AG10803 (cell line): ENCODE measurements around the gene UBQLN1.

ENCODE experiments used
- DNase-seq: peaks from one replicate; pipeline ENCODE4 v3.0.0; 2010; ENCODE audit warnings: low read depth
- H3K4me3 ChIP-seq: 2 replicates; pipeline ENCODE4 v1.5.1; 2011; ENCODE audit warnings: mild to moderate bottlenecking, low read length, control low read depth
- TF ChIP-seq, protein P1 (sequence below): conservative IDR thresholded peaks from 2 replicates; pipeline ENCODE4 v1.5.1; 2011; ENCODE audit warnings: mild to moderate bottlenecking, low read length, control low read depth, inconsistent platforms

Gene UBQLN1

DNA sequence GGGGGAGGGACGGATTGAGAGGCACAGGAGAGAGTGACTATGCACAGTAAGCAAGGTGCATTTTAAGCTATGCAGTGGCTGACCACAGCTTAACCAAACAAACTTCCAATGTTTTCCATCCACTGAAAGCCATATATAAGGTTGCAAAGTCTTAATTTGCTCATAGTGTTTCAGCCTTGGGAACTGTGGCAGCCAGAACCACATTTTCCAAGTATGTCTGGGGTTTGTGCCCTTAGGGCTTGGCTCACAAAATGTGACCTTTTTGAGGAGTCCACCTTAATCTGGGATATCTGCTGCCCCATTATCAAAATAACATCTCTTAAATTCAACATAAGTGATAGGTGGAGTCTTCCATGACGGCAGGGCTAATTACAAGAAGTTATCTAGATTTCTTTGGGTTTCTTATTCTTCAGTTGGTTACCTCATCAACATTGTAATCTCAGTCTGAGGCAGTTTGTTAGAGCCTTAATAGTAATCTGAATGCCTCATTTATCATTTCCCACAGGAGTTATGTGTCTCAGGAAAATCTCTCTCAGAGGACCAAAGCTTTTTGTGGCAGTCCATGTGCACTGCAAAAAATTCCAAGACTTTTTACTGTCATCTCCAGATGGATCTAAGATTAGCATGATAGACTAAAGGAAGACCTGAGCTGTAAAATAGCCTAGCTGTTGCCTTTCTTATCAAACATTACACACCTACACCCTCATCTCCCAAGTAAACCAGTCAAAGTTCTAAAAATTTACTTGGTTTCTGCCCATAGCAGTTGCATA lies 15.2 kb upstream of the UBQLN1 start:
- no peak for DNase-seq
- TF ChIP-seq, protein P1, sequence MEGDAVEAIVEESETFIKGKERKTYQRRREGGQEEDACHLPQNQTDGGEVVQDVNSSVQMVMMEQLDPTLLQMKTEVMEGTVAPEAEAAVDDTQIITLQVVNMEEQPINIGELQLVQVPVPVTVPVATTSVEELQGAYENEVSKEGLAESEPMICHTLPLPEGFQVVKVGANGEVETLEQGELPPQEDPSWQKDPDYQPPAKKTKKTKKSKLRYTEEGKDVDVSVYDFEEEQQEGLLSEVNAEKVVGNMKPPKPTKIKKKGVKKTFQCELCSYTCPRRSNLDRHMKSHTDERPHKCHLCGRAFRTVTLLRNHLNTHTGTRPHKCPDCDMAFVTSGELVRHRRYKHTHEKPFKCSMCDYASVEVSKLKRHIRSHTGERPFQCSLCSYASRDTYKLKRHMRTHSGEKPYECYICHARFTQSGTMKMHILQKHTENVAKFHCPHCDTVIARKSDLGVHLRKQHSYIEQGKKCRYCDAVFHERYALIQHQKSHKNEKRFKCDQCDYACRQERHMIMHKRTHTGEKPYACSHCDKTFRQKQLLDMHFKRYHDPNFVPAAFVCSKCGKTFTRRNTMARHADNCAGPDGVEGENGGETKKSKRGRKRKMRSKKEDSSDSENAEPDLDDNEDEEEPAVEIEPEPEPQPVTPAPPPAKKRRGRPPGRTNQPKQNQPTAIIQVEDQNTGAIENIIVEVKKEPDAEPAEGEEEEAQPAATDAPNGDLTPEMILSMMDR: no peak
- no peak overlapping the region for H3K4me3 ChIP-seq

GRCh38 chr9:83721509-83721908 lies 13.8 kb upstream of the UBQLN1 start:
- no peak for DNase-seq
- TF ChIP-seq, protein P1: no peak
- no peak overlapping the region for H3K4me3 ChIP-seq

DNA sequence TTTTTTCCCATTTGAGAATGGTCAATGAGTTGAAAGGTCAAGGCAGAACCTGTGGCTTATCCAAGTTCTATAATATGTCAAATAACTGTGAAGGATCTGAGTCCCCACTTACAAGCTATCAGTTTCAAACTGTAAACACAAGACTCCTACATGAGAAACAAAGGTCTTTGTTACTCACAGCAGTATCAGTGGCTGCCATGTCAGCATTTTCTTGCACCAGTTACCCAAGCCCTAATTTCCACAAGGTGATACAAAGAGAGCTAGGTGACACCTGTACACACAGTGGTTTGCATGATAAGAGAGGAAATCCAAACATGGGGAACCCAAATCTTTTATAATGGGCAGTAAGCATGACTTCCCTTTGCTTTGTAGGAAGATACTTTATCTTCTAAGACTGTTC lies 8.0 kb upstream of the UBQLN1 start:
- no peak for DNase-seq
- H3K4me3 ChIP-seq: no peak overlapping the region
- TF ChIP-seq, protein P1: no peak

DNA sequence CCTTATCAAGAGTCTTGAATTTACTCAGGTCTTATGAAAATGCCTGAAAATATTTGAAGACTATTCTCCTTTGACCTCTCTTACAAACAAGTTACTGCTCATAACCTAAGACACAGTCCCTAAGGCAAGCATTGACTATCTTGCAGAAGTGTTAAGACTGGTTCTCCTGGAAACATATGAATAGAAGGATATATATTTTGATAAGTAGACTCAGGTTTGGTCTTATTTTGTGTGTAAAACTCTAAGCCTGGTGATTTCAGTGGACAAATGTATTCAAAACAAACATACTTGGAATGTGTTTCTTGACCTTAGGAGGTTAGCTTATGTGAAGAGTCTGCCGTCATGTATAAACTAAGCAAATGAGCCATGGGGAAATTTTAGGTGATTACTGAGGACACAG lies 7.5 kb upstream of the UBQLN1 start:
- DNase-seq: no peak
- no peak overlapping the region for H3K4me3 ChIP-seq
- TF ChIP-seq, protein P1: no peak

DNA sequence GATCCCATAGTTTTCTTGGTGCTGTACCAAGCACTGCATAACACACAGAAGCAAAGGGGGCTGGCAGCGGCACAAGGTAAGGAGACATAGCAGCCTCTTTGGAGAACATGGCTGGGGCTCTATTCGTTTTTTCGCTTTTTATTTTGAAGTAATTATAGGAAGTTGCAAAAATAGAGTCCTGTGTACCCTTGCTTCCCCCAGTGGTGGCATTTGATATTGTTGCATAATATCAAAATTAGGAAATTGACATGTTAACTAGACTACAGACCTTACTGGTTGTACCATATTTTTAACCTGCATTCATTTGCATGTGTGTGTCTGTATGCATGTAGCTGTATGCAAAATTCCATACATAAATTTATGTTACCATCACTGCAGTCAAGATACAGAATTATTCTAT lies 6.6 kb upstream of the UBQLN1 start:
- no peak overlapping the region for H3K4me3 ChIP-seq
- TF ChIP-seq, protein P1: peak; percentile 40; the same call in 1 of the 2 replicates
- no peak for DNase-seq

DNA sequence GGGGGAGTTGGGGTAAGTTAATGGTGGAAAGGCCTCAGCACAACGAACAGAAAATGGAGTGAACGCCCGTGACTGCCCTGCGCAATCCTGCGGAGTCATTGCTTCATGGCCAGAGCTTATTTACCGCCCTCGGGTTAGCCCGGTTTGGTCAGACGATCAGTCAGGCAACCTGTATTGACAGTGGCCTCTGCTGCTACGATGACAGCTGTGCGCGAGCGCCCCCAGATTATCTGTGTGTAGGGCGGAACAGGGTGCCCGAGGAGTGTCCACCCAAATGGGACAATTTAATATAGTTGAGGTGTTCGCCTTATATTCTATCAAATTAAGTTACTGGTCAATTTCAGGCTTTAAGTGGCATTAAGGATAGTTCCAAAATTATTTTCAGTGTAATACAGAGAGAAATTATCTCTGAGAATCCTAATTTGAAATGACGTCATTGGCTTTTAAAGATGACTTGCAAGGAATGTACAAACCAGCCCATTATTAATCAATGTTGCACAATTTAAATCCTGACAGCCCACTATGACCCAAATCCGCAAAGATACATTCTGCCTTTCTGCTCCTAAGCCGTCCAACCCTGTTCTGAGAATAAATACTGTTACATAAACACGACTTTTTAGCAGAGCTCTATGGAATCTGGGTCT lies 879 bp upstream of the UBQLN1 start:
- TF ChIP-seq, protein P1: peak; percentile 30
- H3K4me3 ChIP-seq: peak overlapping the region; percentile 99
- DNase-seq: peak; percentile 64

DNA sequence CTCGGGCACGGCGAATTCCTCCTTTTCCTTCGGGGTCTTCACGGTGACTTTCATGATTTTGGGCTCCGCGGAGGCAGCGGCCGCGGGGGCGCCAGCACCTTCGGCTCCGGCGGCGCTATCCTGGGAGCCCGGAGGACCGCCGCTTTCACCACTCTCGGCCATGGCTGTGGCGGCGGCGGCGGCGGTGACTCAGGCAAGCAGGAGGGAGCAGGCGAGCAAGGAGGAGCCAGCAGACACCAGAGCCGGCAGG lies 315 bp downstream of the UBQLN1 start:
- TF ChIP-seq, protein P1: no peak
- peak overlapping the region; percentile 99 for H3K4me3 ChIP-seq
- peak; percentile 78 for DNase-seq
